Neural progenitor cell (in vitro differentiated cells): ENCODE results near the gene NNMT. TPM values are rescaled to one million over a fixed set of nuclear protein-coding genes. Genes with fewer than 3 reads are reported as not detected.

ENCODE experiments used
- DNase-seq: peaks from one replicate; pipeline ENCODE4 v3.0.0-alpha.2; 2016; ENCODE audit warnings: low spot score
- H2AFZ ChIP-seq: fragments of 200-600 bp; sonication (generic); replicated peaks from 2 replicates; pipeline ENCODE4 v1.6.1; 2016; ENCODE audit warnings: antibody characterized with exemption
- H3F3A ChIP-seq: fragments of 200-600 bp; sonication (generic); 2 replicates; pipeline ENCODE4 v1.6.1; 2016; ENCODE audit warnings: antibody characterized with exemption, low read depth
- H3K27ac ChIP-seq: fragments of 200-600 bp; sonication (generic); 2 replicates; pipeline ENCODE4 v1.5.1; 2016; ENCODE audit warnings: mild to moderate bottlenecking
- H3K27me3 ChIP-seq: fragments of 200-600 bp; sonication (generic); 2 replicates; pipeline ENCODE4 v1.6.1; 2016; ENCODE audit warnings: mild to moderate bottlenecking, moderate library complexity
- H3K36me3 ChIP-seq: fragments of 200-600 bp; sonication (generic); 2 replicates; pipeline ENCODE4 v1.5.1; 2016
- H3K4me1 ChIP-seq: fragments of 200-600 bp; sonication (generic); 2 replicates; pipeline ENCODE4 v1.6.1; 2016; ENCODE audit warnings: mixed run types
- H3K4me2 ChIP-seq: fragments of 200-600 bp; sonication (generic); 2 replicates; pipeline ENCODE4 v1.6.1; 2016
- H3K4me3 ChIP-seq: fragments of 200-600 bp; sonication (generic); 2 replicates; pipeline ENCODE4 v1.5.1; 2016
- H3K79me2 ChIP-seq: fragments of 200-600 bp; sonication (generic); 2 replicates; pipeline ENCODE4 v1.6.1; 2016; ENCODE audit warnings: low read depth
- H3K9ac ChIP-seq: fragments of 200-600 bp; sonication (generic); 2 replicates; pipeline ENCODE4 v1.6.1; 2016
- H3K9me3 ChIP-seq: fragments of 200-600 bp; sonication (generic); 2 replicates; pipeline ENCODE4 v1.5.1; 2016; ENCODE audit warnings: low read depth
- H4K20me1 ChIP-seq: fragments of 200-600 bp; sonication (generic); 2 replicates; pipeline ENCODE4 v1.6.1; 2016; ENCODE audit warnings: low read depth
- H3K27ac Mint-ChIP-seq: 3 replicates; pipeline ENCODE4 v1.8.0; 2021; ENCODE audit warnings: mixed read lengths
- H3K27me3 Mint-ChIP-seq: 2 replicates; pipeline ENCODE4 v1.8.0; 2022; ENCODE audit warnings: low read depth, mild to moderate bottlenecking, inconsistent platforms, moderate library complexity, mixed read lengths; ENCODE audit not compliant: insufficient read depth
- H3K36me3 Mint-ChIP-seq: 3 replicates; pipeline ENCODE4 v1.8.0; 2021; ENCODE audit warnings: mixed read lengths
- H3K4me1 Mint-ChIP-seq: 3 replicates; pipeline ENCODE4 v1.8.0; 2021; ENCODE audit warnings: mixed read lengths
- H3K4me3 Mint-ChIP-seq: 3 replicates; pipeline ENCODE4 v1.8.0; 2021; ENCODE audit warnings: mild to moderate bottlenecking, moderate library complexity, mixed read lengths
- H3K9me3 Mint-ChIP-seq: 3 replicates; pipeline ENCODE4 v1.8.0; 2020; ENCODE audit warnings: mixed read lengths
- EZH2 ChIP-seq: fragments of 200-600 bp; sonication (generic); IDR thresholded peaks from 2 replicates; pipeline ENCODE4 v1.6.1; 2017; ENCODE audit warnings: antibody characterized with exemption, mild to moderate bottlenecking, moderate library complexity
- EZH2phosphoT487 ChIP-seq: fragments of 200-600 bp; sonication (generic); IDR thresholded peaks from 2 replicates; pipeline ENCODE4 v1.6.1; 2017; ENCODE audit warnings: antibody characterized with exemption
- total RNA-seq: library from RNA; depleted of rRNA; stranded (reverse); fragments of >200 nt; gene quantifications from 2 replicates; pipeline ENCODE4 v1.2.3, GENCODE V29; 2015; ENCODE audit warnings: low replicate concordance
- TF ChIP-seq, protein P1 (sequence below): fragments of 200-600 bp; sonication (generic); IDR thresholded peaks from 2 replicates; pipeline ENCODE4 v1.5.1; 2017; ENCODE audit warnings: antibody characterized with exemption, mild to moderate bottlenecking

The NNMT gene
- total RNA-seq, 1 donor from 2014 or later = not detected

DNA sequence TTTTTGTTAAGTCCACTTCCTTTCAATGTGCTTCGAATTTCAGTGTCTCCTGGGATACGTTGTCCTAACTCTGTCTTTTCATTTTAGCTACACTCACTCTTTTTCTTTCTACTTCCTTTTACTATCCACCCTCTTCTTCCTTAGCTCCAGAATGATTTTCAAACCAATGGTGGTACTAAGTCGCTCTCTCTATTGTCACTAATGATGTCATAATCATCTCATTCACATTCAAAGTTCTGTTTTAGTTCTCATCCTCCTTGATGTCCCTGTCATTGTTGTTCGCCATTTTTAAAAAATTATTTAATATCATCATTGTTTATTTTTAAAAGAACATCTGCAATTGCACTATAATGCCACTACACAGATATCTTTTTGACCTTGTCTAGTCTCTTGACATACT lies 47.3 kb downstream of the NNMT start:
- Histone ChIP-seq H2AFZ (no peak overlapping the region), H4K20me1 (no peaks in the 10 kb centered on the region), H3K27ac (no peak overlapping the region), H3K4me2 (no peak overlapping the region), H3K9me3 (no peaks in the 10 kb centered on the region), H3K27me3 (no peaks in the 10 kb centered on the region), H3K9ac (no peak overlapping the region), H3K4me1 (no peaks in the 10 kb centered on the region), H3K36me3 (no peaks in the 10 kb centered on the region), H3K4me3 (no peak overlapping the region), H3F3A (no peaks in the 10 kb centered on the region), H3K79me2 (no peaks in the 10 kb centered on the region)
- Mint-ChIP-seq H3K27ac (no peak overlapping the region), H3K36me3 (no peaks in the 10 kb centered on the region), H3K4me3 (no peak overlapping the region), H3K4me1 (no peaks in the 10 kb centered on the region), H3K9me3 (no peaks in the 10 kb centered on the region), H3K27me3 (no peaks in the 10 kb centered on the region)
- TF ChIP-seq EZH2 (no peak), EZH2phosphoT487 (no peak)
- TF ChIP-seq, protein P1, sequence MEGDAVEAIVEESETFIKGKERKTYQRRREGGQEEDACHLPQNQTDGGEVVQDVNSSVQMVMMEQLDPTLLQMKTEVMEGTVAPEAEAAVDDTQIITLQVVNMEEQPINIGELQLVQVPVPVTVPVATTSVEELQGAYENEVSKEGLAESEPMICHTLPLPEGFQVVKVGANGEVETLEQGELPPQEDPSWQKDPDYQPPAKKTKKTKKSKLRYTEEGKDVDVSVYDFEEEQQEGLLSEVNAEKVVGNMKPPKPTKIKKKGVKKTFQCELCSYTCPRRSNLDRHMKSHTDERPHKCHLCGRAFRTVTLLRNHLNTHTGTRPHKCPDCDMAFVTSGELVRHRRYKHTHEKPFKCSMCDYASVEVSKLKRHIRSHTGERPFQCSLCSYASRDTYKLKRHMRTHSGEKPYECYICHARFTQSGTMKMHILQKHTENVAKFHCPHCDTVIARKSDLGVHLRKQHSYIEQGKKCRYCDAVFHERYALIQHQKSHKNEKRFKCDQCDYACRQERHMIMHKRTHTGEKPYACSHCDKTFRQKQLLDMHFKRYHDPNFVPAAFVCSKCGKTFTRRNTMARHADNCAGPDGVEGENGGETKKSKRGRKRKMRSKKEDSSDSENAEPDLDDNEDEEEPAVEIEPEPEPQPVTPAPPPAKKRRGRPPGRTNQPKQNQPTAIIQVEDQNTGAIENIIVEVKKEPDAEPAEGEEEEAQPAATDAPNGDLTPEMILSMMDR = no peak
- DNase-seq = no peak

DNA sequence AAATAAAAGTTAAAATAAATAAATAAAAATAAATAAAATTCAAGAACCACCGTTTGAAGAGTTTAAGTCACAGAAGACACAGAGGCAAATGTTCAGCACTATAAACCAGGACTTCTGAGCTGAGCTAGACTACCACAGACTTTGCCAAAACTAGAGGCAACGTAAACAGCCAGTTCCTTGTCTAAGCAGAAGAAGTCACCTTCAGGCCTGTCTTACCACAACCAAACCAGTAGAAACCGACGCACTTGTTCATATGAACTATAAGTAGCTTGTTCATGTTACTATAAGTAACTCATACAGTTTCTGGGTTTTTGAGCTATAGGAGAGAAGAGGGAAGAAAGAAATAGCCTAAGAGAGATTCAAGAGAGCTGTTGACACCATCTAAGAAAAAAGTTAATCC lies 48.3 kb downstream of the NNMT start:
- Histone ChIP-seq H3K4me3 (no peak overlapping the region), H3K9me3 (no peaks in the 10 kb centered on the region), H3K4me1 (no peaks in the 10 kb centered on the region), H4K20me1 (no peaks in the 10 kb centered on the region), H3K27ac (no peak overlapping the region), H3F3A (no peaks in the 10 kb centered on the region), H3K36me3 (no peaks in the 10 kb centered on the region), H3K9ac (no peak overlapping the region), H3K27me3 (no peaks in the 10 kb centered on the region), H3K4me2 (no peak overlapping the region), H2AFZ (no peak overlapping the region), H3K79me2 (no peaks in the 10 kb centered on the region)
- no peak overlapping the region for H3K27ac Mint-ChIP-seq
- H3K36me3 Mint-ChIP-seq = no peaks in the 10 kb centered on the region
- no peak for DNase-seq
- H3K9me3 Mint-ChIP-seq = no peaks in the 10 kb centered on the region
- H3K4me3 Mint-ChIP-seq = no peak overlapping the region
- no peaks in the 10 kb centered on the region for H3K4me1 Mint-ChIP-seq
- no peak for TF ChIP-seq EZH2
- TF ChIP-seq EZH2phosphoT487 = no peak
- TF ChIP-seq, protein P1 = no peak
- H3K27me3 Mint-ChIP-seq = no peaks in the 10 kb centered on the region

DNA sequence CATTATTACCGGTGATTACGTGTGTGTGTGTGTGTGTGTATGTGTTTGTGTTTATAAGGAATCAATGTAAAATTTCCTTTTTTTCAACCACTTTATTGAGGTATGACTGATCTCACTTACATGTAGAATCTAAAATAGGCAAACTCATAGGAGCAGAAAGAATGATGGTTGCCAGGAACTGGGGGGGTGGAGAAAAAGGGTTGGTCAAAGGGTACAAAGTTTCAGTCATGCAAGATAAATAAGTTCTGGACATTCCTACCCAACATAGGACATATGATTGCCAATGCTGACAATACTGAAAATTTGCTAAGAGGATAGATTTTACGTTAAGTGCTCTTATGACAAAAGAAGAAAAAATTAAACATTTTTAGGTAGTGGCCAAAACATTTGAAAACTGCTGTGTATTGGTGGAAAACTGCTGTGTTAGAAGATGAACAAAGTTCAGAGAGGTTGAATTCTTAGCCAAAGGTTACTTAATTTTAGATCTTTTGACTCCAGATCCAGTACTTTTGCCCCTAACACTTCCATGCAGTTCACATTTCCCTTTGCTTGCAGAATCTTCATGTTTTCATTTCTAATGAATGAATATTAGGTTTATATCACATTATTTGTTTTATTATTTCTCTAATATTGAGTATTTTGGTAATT lies 49.5 kb downstream of the NNMT start:
- no peaks in the 10 kb centered on the region for H3K36me3 Mint-ChIP-seq

More for the DNA sequence above, 49.5 kb downstream of the NNMT start:
- Mint-ChIP-seq H3K9me3 (no peaks in the 10 kb centered on the region), H3K4me3 (no peak overlapping the region), H3K4me1 (no peaks in the 10 kb centered on the region), H3K27ac (no peak overlapping the region), H3K27me3 (peaks cover 3% of the 10 kb centered on the region)
- Histone ChIP-seq H3K9me3 (no peaks in the 10 kb centered on the region), H3K36me3 (no peaks in the 10 kb centered on the region), H3K79me2 (no peaks in the 10 kb centered on the region), H2AFZ (no peak overlapping the region), H3K4me1 (no peaks in the 10 kb centered on the region), H3K27me3 (no peaks in the 10 kb centered on the region), H3K9ac (no peak overlapping the region), H3K4me3 (no peak overlapping the region), H3K27ac (no peak overlapping the region), H4K20me1 (no peaks in the 10 kb centered on the region), H3F3A (no peaks in the 10 kb centered on the region), H3K4me2 (no peak overlapping the region)
- TF ChIP-seq, protein P1 = no peak
- TF ChIP-seq EZH2phosphoT487 (no peak), EZH2 (no peak)
- DNase-seq = no peak
